WTC11 (cell line): ENCODE measurements around the gene MYBPH.

ENCODE experiments used
- CBFB ChIP-seq: sonication (generic); formaldehyde crosslinking; IDR thresholded peaks from 2 replicates; pipeline ENCODE4 v1.8.1; 2022; ENCODE audit warnings: mild to moderate bottlenecking, low read depth, missing genetic modification reagents
- TF ChIP-seq, protein P1 (sequence below): fragments of 200-600 bp; IDR thresholded peaks from 2 replicates; pipeline ENCODE4 v1.8.0; 2022; ENCODE audit warnings: antibody characterized with exemption
- TF ChIP-seq, protein P2 (sequence below): fragments of 250-450 bp; sonication (Bioruptor Pico); IDR thresholded peaks from 2 replicates; pipeline ENCODE4 v1.8.0; 2021; ENCODE audit warnings: mild to moderate bottlenecking

DNA sequence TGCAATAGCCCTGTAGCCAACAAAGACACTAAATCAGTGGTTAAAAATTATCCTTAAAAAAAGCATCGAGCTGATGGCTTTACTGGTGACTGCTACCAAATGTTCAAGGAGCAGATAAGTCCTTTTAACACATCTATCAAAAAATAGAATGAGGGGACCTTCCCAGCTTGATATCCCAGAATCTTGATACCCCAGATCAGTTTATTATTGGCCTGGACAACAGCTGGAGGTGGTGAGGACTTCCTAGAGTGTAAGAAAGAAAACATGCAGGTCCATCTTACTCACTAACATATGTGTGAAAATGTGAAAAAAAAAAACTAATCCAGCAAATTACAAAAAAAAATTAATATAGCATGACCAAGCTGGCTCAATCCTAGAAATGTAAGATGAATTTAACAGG, 32.6 kb upstream of the MYBPH start:
- no peak for TF ChIP-seq CBFB (CRISPR knock-in tag)
- TF ChIP-seq, protein P1, sequence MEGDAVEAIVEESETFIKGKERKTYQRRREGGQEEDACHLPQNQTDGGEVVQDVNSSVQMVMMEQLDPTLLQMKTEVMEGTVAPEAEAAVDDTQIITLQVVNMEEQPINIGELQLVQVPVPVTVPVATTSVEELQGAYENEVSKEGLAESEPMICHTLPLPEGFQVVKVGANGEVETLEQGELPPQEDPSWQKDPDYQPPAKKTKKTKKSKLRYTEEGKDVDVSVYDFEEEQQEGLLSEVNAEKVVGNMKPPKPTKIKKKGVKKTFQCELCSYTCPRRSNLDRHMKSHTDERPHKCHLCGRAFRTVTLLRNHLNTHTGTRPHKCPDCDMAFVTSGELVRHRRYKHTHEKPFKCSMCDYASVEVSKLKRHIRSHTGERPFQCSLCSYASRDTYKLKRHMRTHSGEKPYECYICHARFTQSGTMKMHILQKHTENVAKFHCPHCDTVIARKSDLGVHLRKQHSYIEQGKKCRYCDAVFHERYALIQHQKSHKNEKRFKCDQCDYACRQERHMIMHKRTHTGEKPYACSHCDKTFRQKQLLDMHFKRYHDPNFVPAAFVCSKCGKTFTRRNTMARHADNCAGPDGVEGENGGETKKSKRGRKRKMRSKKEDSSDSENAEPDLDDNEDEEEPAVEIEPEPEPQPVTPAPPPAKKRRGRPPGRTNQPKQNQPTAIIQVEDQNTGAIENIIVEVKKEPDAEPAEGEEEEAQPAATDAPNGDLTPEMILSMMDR, result no peak
- TF ChIP-seq, protein P2, sequence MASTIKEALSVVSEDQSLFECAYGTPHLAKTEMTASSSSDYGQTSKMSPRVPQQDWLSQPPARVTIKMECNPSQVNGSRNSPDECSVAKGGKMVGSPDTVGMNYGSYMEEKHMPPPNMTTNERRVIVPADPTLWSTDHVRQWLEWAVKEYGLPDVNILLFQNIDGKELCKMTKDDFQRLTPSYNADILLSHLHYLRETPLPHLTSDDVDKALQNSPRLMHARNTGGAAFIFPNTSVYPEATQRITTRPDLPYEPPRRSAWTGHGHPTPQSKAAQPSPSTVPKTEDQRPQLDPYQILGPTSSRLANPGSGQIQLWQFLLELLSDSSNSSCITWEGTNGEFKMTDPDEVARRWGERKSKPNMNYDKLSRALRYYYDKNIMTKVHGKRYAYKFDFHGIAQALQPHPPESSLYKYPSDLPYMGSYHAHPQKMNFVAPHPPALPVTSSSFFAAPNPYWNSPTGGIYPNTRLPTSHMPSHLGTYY (CRISPR knock-in tag), result no peak
